ENCODE measurements around the gene DPYD. TPM values are rescaled to one million over a fixed set of nuclear protein-coding genes. Genes with fewer than 3 reads are reported as not detected.

The DPYD gene
- polyA plus RNA-seq, 1 donor from 2014 or later, result 3.8 TPM

GRCh38 chr1:97516588-97516987 lies 404.2 kb downstream of the DPYD start:
- no peaks in the 10 kb centered on the region for H3K27me3 Mint-ChIP-seq
- no peaks in the 10 kb centered on the region for H3K36me3 Mint-ChIP-seq
- H3K27ac Mint-ChIP-seq, result no peak overlapping the region
- H3K4me3 Mint-ChIP-seq, result no peak overlapping the region
- H3K9me3 Mint-ChIP-seq, result peaks cover 0 to 3% (median 2%) of the 10 kb centered on the region in 3 donors
- H3K4me1 Mint-ChIP-seq, result no peaks in the 10 kb centered on the region

- Mint-ChIP-seq H3K27me3 (no peaks in the 10 kb centered on the region), H3K9me3 (no peaks in the 10 kb centered on the region), H3K36me3 (peaks cover 2% of the 10 kb centered on the region), H3K27ac (no peak overlapping the region), H3K4me1 (peaks cover 0 to 2% (median 0%) of the 10 kb centered on the region in 3 donors), H3K4me3 (no peak overlapping the region)
These were observed 412.1 kb downstream of the DPYD start for GRCh38 chr1:97508653-97509218.

- Mint-ChIP-seq H3K9me3 (no peaks in the 10 kb centered on the region), H3K36me3 (peaks cover 2% of the 10 kb centered on the region), H3K27ac (no peak overlapping the region), H3K27me3 (no peaks in the 10 kb centered on the region), H3K4me3 (no peak overlapping the region), H3K4me1 (peaks cover 0 to 2% (median 0%) of the 10 kb centered on the region in 3 donors)
These were observed 413.0 kb downstream of the DPYD start for GRCh38 chr1:97507863-97508262.

- Mint-ChIP-seq H3K4me3 (no peak overlapping the region), H3K4me1 (peaks cover 0 to 2% (median 0%) of the 10 kb centered on the region in 3 donors), H3K9me3 (no peaks in the 10 kb centered on the region), H3K36me3 (peaks cover 2% of the 10 kb centered on the region), H3K27me3 (no peaks in the 10 kb centered on the region), H3K27ac (no peak overlapping the region)
These were observed 414.5 kb downstream of the DPYD start for GRCh38 chr1:97506368-97506767.

GRCh38 chr1:97505816-97506215 lies 415.0 kb downstream of the DPYD start:
- Mint-ChIP-seq H3K36me3 (peaks cover 2% of the 10 kb centered on the region), H3K27me3 (no peaks in the 10 kb centered on the region), H3K4me1 (peaks cover 0 to 2% (median 0%) of the 10 kb centered on the region in 3 donors), H3K4me3 (no peak overlapping the region), H3K27ac (no peak overlapping the region), H3K9me3 (no peaks in the 10 kb centered on the region)

- H3K36me3 Mint-ChIP-seq, result peaks cover 2% of the 10 kb centered on the region
- H3K27ac Mint-ChIP-seq, result no peak overlapping the region
- peaks cover 0 to 2% (median 0%) of the 10 kb centered on the region in 3 donors for H3K4me1 Mint-ChIP-seq
- H3K4me3 Mint-ChIP-seq, result no peak overlapping the region
- no peaks in the 10 kb centered on the region for H3K9me3 Mint-ChIP-seq
- H3K27me3 Mint-ChIP-seq, result no peaks in the 10 kb centered on the region
These were observed 415.5 kb downstream of the DPYD start for GRCh38 chr1:97505289-97505688.

- Mint-ChIP-seq H3K27me3 (no peaks in the 10 kb centered on the region), H3K4me1 (peaks cover 0 to 2% (median 0%) of the 10 kb centered on the region in 3 donors), H3K9me3 (no peaks in the 10 kb centered on the region), H3K27ac (no peak overlapping the region), H3K4me3 (no peak overlapping the region), H3K36me3 (no peaks in the 10 kb centered on the region)
These were observed 418.5 kb downstream of the DPYD start for GRCh38 chr1:97502360-97502759.

- peaks cover 0 to 2% (median 0%) of the 10 kb centered on the region in 3 donors for H3K4me1 Mint-ChIP-seq
- H3K36me3 Mint-ChIP-seq, result no peaks in the 10 kb centered on the region
- no peak overlapping the region for H3K4me3 Mint-ChIP-seq
- H3K27ac Mint-ChIP-seq, result no peak overlapping the region
- no peaks in the 10 kb centered on the region for H3K27me3 Mint-ChIP-seq
- no peaks in the 10 kb centered on the region for H3K9me3 Mint-ChIP-seq
These were observed 419.2 kb downstream of the DPYD start for GRCh38 chr1:97501628-97502027.

- Mint-ChIP-seq H3K36me3 (no peaks in the 10 kb centered on the region), H3K27me3 (no peaks in the 10 kb centered on the region), H3K9me3 (no peaks in the 10 kb centered on the region), H3K27ac (no peak overlapping the region), H3K4me3 (no peak overlapping the region), H3K4me1 (peaks cover 0 to 2% (median 0%) of the 10 kb centered on the region in 3 donors)
These were observed 420.1 kb downstream of the DPYD start for GRCh38 chr1:97500760-97501159.

GRCh38 chr1:97499667-97500066 lies 421.2 kb downstream of the DPYD start:
- Mint-ChIP-seq H3K4me3 (no peak overlapping the region), H3K36me3 (no peaks in the 10 kb centered on the region), H3K27ac (no peak overlapping the region), H3K9me3 (no peaks in the 10 kb centered on the region), H3K27me3 (no peaks in the 10 kb centered on the region), H3K4me1 (no peaks in the 10 kb centered on the region)

- Mint-ChIP-seq H3K4me1 (no peaks in the 10 kb centered on the region), H3K9me3 (peaks cover 0 to 1% (median under 1%) of the 10 kb centered on the region in 3 donors), H3K27me3 (no peaks in the 10 kb centered on the region), H3K36me3 (no peaks in the 10 kb centered on the region), H3K4me3 (no peak overlapping the region), H3K27ac (no peak overlapping the region)
These were observed 431.0 kb downstream of the DPYD start for GRCh38 chr1:97489834-97490233.

GRCh38 chr1:97488530-97488929 lies 432.3 kb downstream of the DPYD start:
- Mint-ChIP-seq H3K4me3 (no peak overlapping the region), H3K36me3 (no peaks in the 10 kb centered on the region), H3K27me3 (no peaks in the 10 kb centered on the region), H3K4me1 (no peaks in the 10 kb centered on the region), H3K27ac (no peak overlapping the region), H3K9me3 (peaks cover 0 to 3% (median 0%) of the 10 kb centered on the region in 3 donors)

- Mint-ChIP-seq H3K27me3 (no peaks in the 10 kb centered on the region), H3K9me3 (peaks cover 0 to 6% (median 0%) of the 10 kb centered on the region in 3 donors)
These were observed 438.8 kb downstream of the DPYD start for GRCh38 chr1:97482022-97482421.

GRCh38 chr1:97467445-97467844 lies 453.4 kb downstream of the DPYD start:
- Mint-ChIP-seq H3K4me1 (no peaks in the 10 kb centered on the region), H3K27ac (no peak overlapping the region), H3K9me3 (peaks cover 0 to 17% (median 6%) of the 10 kb centered on the region in 3 donors), H3K27me3 (peaks cover 1% of the 10 kb centered on the region), H3K36me3 (no peaks in the 10 kb centered on the region), H3K4me3 (no peak overlapping the region)

More at GRCh38 chr1:97482022-97482421, 438.8 kb downstream of the DPYD start:
- H3K4me3 Mint-ChIP-seq, result no peak overlapping the region
- no peak overlapping the region for H3K27ac Mint-ChIP-seq
- no peaks in the 10 kb centered on the region for H3K4me1 Mint-ChIP-seq
- no peaks in the 10 kb centered on the region for H3K36me3 Mint-ChIP-seq

GRCh38 chr1:97464305-97464704 lies 456.5 kb downstream of the DPYD start:
- no peak overlapping the region for H3K4me3 Mint-ChIP-seq

GRCh38 chr1:97461782-97462181 lies 459.1 kb downstream of the DPYD start:
- H3K4me3 Mint-ChIP-seq, result no peak overlapping the region
- peaks cover 1 to 13% (median 3%) of the 10 kb centered on the region in 3 donors for H3K9me3 Mint-ChIP-seq
- no peak overlapping the region for H3K27ac Mint-ChIP-seq
- H3K36me3 Mint-ChIP-seq, result no peaks in the 10 kb centered on the region
- peaks cover 3% of the 10 kb centered on the region for H3K27me3 Mint-ChIP-seq
- peaks cover 3 to 5% (median 3%) of the 10 kb centered on the region in 3 donors for H3K4me1 Mint-ChIP-seq

More at GRCh38 chr1:97464305-97464704, 456.5 kb downstream of the DPYD start:
- peaks cover 3% of the 10 kb centered on the region for H3K27me3 Mint-ChIP-seq
- H3K4me1 Mint-ChIP-seq, result peaks cover 3 to 5% (median 3%) of the 10 kb centered on the region in 3 donors
- peaks cover 0 to 14% (median 3%) of the 10 kb centered on the region in 3 donors for H3K9me3 Mint-ChIP-seq
- no peaks in the 10 kb centered on the region for H3K36me3 Mint-ChIP-seq
- H3K27ac Mint-ChIP-seq, result no peak overlapping the region
